Right hindlimb (tissue), 1 donor: ENCODE data around the gene FLT4.

ENCODE experiments used
- DNase-seq: peaks from one replicate; pipeline ENCODE4 v3.0.0-alpha.2; 2018

The FLT4 gene

GRCh38 chr5:180586870-180587269 is 62.5 kb downstream of the FLT4 start:
- DNase-seq: no peak

GRCh38 chr5:180586204-180586603 is 63.2 kb downstream of the FLT4 start:
- DNase-seq: no peak

GRCh38 chr5:180583738-180584137 is 65.7 kb downstream of the FLT4 start:
- no peak for DNase-seq

- no peak for DNase-seq
Measured at GRCh38 chr5:180580681-180581080, 68.7 kb downstream of the FLT4 start.

- DNase-seq: no peak
Measured at GRCh38 chr5:180575571-180575970, 73.8 kb downstream of the FLT4 start.

DNA sequence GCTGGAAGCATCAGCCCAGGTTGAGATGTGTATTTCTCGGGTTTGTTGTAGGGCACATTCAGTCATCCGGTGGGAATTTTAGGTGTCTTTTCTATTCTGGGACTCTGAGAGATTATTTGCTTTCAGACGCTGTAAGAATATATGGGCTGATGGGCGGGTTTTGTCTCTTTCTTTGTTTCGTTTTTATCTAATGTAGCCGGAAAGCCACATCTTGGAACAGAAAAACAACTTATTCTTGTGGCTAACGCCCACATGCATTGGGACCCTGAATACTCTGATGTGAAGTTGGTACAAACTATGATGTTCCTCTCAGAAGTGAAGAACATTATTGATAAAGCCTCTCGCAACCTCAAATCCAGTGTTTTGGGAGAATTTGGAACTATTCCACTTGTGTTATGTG is 80.5 kb downstream of the FLT4 start:
- DNase-seq: no peak

GRCh38 chr5:180563994-180564393 is 85.4 kb downstream of the FLT4 start:
- DNase-seq: no peak

GRCh38 chr5:180558232-180558631 is 91.2 kb downstream of the FLT4 start:
- no peak for DNase-seq

- DNase-seq: no peak
Measured at GRCh38 chr5:180557217-180557809, 92.1 kb downstream of the FLT4 start.

- no peak for DNase-seq
Measured at GRCh38 chr5:180555168-180555921, 94.1 kb downstream of the FLT4 start.

- no peak for DNase-seq
Measured at GRCh38 chr5:180553530-180553929, 95.9 kb downstream of the FLT4 start.
